Measurements from ENCODE around the gene PLIN1. TPM values are rescaled to one million over a fixed set of nuclear protein-coding genes. Genes with fewer than 3 reads are reported as not detected.
A peak's percentile ranks its signal among the peaks of the same experiment; 100 is the strongest.

The PLIN1 gene
- total and polyA plus RNA-seq, 9 of the 15 experiments (the other 6 are each of a cell fraction or from before 2014, with no cell fraction given), result not detected

DNA sequence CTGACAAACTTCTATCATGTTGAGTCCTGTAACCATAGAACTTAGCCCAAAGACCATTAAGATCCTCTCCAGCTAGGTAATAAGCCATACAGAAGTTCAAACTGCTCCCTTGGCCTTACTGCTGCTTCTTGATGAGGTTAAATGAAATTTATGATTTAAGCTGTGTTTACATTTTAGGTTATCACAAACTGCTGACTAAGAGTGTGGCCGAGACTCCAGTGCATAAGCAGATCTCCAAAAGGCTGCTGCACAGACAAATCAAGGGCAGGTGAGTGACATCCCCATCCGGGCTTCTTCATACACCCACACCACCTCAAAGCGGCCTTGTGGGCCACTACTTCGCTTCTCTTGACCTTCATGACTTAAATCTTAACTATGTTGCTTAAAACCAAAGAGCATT lies 62.9 kb downstream of the PLIN1 start:
- BruUV-seq (replicated peaks), result no TSS peak
- Histone ChIP-seq H2AFZ (ENCODE audit: low read depth, low read length) (no peak overlapping the region), H3K36me3 (ENCODE audit: control insufficient read depth, insufficient read depth, low read length) (peaks cover 92% of the 10 kb centered on the region), H3K9ac (ENCODE audit: insufficient read depth in 1 of 2, low read depth in 2 of 2, low read length in 2 of 2) (no peak overlapping the region), H4K20me1 (replicated peaks; ENCODE audit: control insufficient read depth, insufficient read depth, low read length) (no peaks in the 10 kb centered on the region; the same call in 1 of the 2 replicates), H3K79me2 (ENCODE audit: control insufficient read depth, insufficient read depth, low read length) (peaks cover 13% of the 10 kb centered on the region; the same call in 2 of the 3 replicates), H3K9me3 (replicated peaks; ENCODE audit: control insufficient read depth, insufficient read depth, low read depth, low read length) (no peaks in the 10 kb centered on the region), H3K4me2 (ENCODE audit: insufficient read depth, low read length) (no peak overlapping the region), H3K27ac (ENCODE audit: extremely low read depth, low read depth, low read length) (no peak overlapping the region), H3K27me3 (ENCODE audit: control insufficient read depth in 2 of 2, insufficient read depth in 2 of 2, low read length in 2 of 2) (no peaks in the 10 kb centered on the region), H3K4me3 (no peak overlapping the region), H3K4me1 (replicated peaks in 1 of 2; ENCODE audit: control insufficient read depth in 2 of 2, insufficient read depth in 2 of 2, low read length in 2 of 2) (no peaks in the 10 kb centered on the region), H3K9me1 (ENCODE audit: control insufficient read depth, insufficient read depth, low read length) (no peaks in the 10 kb centered on the region)
- no peak for DNase-seq (ENCODE audit: extremely low read depth in 1 of 4, low spot score in 3 of 4)
- intact Hi-C loops (cut with micrococcal nuclease), result no loop called here
- WGBS (ENCODE audit: insufficient coverage, low coverage, missing lambda C conversion rate), result 96% methylated on average over 4 of the region's 4 CpGs
- in situ Hi-C loops (cut with MboI), result no loop called here
- no peak for ATAC-seq
- FAIRE-seq, result no peak
- CTCF ChIA-PET (ENCODE audit: low intra/inter-chr PET ratio), result no interaction called here
- POLR2A ChIA-PET, result interaction anchor here (1.4 kb wide), 1 partner anchor 9 kb away, joined by 4 read pairs; no protein-coding TSS in a partner anchor
- TF ChIP-seq MAFG (tag; conservative IDR thresholded peaks at IDR 0.05), result 0 out of 2 replicates have a peak, but pooled peaks have one; percentile 8
- no peak for TF ChIP-seq ZNF589 (CRISPR knock-in tag; IDR thresholded peaks at IDR 0.05; ENCODE audit: low read depth)
- TF ChIP-seq GABPA (tag; conservative IDR thresholded peaks at IDR 0.05; ENCODE audit: low read depth), result no peak
- TF ChIP-seq ZSCAN29 (IDR thresholded peaks at IDR 0.05), result no peak
- TF ChIP-seq ZNF316 (IDR thresholded peaks at IDR 0.05), result 0 out of 2 replicates have a peak, but pooled peaks have one; percentile 20
- no peak for TF ChIP-seq STAT5B (CRISPR knock-in tag; IDR thresholded peaks at IDR 0.05)
- TF ChIP-seq, protein P1, sequence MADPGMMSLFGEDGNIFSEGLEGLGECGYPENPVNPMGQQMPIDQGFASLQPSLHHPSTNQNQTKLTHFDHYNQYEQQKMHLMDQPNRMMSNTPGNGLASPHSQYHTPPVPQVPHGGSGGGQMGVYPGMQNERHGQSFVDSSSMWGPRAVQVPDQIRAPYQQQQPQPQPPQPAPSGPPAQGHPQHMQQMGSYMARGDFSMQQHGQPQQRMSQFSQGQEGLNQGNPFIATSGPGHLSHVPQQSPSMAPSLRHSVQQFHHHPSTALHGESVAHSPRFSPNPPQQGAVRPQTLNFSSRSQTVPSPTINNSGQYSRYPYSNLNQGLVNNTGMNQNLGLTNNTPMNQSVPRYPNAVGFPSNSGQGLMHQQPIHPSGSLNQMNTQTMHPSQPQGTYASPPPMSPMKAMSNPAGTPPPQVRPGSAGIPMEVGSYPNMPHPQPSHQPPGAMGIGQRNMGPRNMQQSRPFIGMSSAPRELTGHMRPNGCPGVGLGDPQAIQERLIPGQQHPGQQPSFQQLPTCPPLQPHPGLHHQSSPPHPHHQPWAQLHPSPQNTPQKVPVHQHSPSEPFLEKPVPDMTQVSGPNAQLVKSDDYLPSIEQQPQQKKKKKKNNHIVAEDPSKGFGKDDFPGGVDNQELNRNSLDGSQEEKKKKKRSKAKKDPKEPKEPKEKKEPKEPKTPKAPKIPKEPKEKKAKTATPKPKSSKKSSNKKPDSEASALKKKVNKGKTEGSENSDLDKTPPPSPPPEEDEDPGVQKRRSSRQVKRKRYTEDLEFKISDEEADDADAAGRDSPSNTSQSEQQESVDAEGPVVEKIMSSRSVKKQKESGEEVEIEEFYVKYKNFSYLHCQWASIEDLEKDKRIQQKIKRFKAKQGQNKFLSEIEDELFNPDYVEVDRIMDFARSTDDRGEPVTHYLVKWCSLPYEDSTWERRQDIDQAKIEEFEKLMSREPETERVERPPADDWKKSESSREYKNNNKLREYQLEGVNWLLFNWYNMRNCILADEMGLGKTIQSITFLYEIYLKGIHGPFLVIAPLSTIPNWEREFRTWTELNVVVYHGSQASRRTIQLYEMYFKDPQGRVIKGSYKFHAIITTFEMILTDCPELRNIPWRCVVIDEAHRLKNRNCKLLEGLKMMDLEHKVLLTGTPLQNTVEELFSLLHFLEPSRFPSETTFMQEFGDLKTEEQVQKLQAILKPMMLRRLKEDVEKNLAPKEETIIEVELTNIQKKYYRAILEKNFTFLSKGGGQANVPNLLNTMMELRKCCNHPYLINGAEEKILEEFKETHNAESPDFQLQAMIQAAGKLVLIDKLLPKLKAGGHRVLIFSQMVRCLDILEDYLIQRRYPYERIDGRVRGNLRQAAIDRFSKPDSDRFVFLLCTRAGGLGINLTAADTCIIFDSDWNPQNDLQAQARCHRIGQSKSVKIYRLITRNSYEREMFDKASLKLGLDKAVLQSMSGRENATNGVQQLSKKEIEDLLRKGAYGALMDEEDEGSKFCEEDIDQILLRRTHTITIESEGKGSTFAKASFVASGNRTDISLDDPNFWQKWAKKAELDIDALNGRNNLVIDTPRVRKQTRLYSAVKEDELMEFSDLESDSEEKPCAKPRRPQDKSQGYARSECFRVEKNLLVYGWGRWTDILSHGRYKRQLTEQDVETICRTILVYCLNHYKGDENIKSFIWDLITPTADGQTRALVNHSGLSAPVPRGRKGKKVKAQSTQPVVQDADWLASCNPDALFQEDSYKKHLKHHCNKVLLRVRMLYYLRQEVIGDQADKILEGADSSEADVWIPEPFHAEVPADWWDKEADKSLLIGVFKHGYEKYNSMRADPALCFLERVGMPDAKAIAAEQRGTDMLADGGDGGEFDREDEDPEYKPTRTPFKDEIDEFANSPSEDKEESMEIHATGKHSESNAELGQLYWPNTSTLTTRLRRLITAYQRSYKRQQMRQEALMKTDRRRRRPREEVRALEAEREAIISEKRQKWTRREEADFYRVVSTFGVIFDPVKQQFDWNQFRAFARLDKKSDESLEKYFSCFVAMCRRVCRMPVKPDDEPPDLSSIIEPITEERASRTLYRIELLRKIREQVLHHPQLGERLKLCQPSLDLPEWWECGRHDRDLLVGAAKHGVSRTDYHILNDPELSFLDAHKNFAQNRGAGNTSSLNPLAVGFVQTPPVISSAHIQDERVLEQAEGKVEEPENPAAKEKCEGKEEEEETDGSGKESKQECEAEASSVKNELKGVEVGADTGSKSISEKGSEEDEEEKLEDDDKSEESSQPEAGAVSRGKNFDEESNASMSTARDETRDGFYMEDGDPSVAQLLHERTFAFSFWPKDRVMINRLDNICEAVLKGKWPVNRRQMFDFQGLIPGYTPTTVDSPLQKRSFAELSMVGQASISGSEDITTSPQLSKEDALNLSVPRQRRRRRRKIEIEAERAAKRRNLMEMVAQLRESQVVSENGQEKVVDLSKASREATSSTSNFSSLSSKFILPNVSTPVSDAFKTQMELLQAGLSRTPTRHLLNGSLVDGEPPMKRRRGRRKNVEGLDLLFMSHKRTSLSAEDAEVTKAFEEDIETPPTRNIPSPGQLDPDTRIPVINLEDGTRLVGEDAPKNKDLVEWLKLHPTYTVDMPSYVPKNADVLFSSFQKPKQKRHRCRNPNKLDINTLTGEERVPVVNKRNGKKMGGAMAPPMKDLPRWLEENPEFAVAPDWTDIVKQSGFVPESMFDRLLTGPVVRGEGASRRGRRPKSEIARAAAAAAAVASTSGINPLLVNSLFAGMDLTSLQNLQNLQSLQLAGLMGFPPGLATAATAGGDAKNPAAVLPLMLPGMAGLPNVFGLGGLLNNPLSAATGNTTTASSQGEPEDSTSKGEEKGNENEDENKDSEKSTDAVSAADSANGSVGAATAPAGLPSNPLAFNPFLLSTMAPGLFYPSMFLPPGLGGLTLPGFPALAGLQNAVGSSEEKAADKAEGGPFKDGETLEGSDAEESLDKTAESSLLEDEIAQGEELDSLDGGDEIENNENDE (IDR thresholded peaks at IDR 0.05; ENCODE audit: low read depth, low read length), result no peak
- no peak for TF ChIP-seq KHSRP (IDR thresholded peaks at IDR 0.05)
- TF ChIP-seq, protein P2, sequence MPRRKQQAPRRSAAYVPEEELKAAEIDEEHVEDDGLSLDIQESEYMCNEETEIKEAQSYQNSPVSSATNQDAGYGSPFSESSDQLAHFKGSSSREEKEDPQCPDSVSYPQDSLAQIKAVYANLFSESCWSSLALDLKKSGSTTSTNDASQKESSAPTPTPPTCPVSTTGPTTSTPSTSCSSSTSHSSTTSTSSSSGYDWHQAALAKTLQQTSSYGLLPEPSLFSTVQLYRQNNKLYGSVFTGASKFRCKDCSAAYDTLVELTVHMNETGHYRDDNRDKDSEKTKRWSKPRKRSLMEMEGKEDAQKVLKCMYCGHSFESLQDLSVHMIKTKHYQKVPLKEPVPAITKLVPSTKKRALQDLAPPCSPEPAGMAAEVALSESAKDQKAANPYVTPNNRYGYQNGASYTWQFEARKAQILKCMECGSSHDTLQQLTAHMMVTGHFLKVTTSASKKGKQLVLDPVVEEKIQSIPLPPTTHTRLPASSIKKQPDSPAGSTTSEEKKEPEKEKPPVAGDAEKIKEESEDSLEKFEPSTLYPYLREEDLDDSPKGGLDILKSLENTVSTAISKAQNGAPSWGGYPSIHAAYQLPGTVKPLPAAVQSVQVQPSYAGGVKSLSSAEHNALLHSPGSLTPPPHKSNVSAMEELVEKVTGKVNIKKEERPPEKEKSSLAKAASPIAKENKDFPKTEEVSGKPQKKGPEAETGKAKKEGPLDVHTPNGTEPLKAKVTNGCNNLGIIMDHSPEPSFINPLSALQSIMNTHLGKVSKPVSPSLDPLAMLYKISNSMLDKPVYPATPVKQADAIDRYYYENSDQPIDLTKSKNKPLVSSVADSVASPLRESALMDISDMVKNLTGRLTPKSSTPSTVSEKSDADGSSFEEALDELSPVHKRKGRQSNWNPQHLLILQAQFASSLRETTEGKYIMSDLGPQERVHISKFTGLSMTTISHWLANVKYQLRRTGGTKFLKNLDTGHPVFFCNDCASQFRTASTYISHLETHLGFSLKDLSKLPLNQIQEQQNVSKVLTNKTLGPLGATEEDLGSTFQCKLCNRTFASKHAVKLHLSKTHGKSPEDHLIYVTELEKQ (CRISPR knock-in tag; IDR thresholded peaks at IDR 0.05), result no peak
